GM23338 (cell line): Measurements from ENCODE around the gene ATP13A4.

Source experiments
- CREB1 ChIP-seq: fragments of 250-450 bp; sonication (Bioruptor Pico); IDR thresholded peaks from 2 replicates; pipeline ENCODE4 v1.5.0; 2020; ENCODE audit warnings: low read depth, mild to moderate bottlenecking, moderate library complexity
- CTCF ChIP-seq, 2 experiments: fragments of 200-600 bp in 1 of 2; sonication (generic) in 1 of 2; conservative IDR thresholded peaks; 2 replicates each; pipeline versions ENCODE4 v1.5.1 to v1.6.1; 2016 to 2017; ENCODE audit warnings: antibody characterized with exemption in 2 of 2, low read depth in 2 of 2, mild to moderate bottlenecking in 2 of 2, moderate library complexity in 1 of 2
- ETS1 ChIP-seq: IDR thresholded peaks from 2 replicates; pipeline ENCODE4 v1.6.1; 2016; ENCODE audit warnings: antibody characterized with exemption
- EZH2 ChIP-seq: fragments of 200-600 bp; sonication (generic); IDR thresholded peaks from one replicate; pipeline ENCODE4 v1.8.0; 2017; ENCODE audit warnings: antibody characterized with exemption, mild to moderate bottlenecking, low read depth; ENCODE audit not compliant: unreplicated experiment
- EZH2phosphoT487 ChIP-seq: fragments of 200-600 bp; sonication (generic); IDR thresholded peaks from one replicate; pipeline ENCODE4 v1.8.1; 2018; ENCODE audit warnings: antibody characterized with exemption; ENCODE audit not compliant: unreplicated experiment
- JUNB ChIP-seq: IDR thresholded peaks from one replicate; pipeline ENCODE4 v1.6.1; 2016; ENCODE audit warnings: antibody characterized with exemption; ENCODE audit not compliant: unreplicated experiment
- NANOG ChIP-seq: IDR thresholded peaks from 2 replicates; pipeline ENCODE4 v1.6.1; 2016; ENCODE audit warnings: antibody characterized with exemption, borderline replicate concordance
- POLR2AphosphoS5 ChIP-seq: IDR thresholded peaks from 2 replicates; pipeline ENCODE4 v1.6.1; 2016; ENCODE audit warnings: antibody characterized with exemption, low read depth
- REST ChIP-seq: IDR thresholded peaks from one replicate; pipeline ENCODE4 v1.6.1; 2018; ENCODE audit warnings: antibody characterized with exemption; ENCODE audit not compliant: unreplicated experiment
- ZNF114 ChIP-seq: fragments of 250-450 bp; sonication (Bioruptor Pico); IDR thresholded peaks from 2 replicates; pipeline ENCODE4 v1.5.0; 2020; ENCODE audit warnings: mild to moderate bottlenecking, moderate library complexity
- ZNF462 ChIP-seq: fragments of 250-450 bp; sonication (Bioruptor Pico); IDR thresholded peaks from 2 replicates; pipeline ENCODE4 v1.5.0; 2020; ENCODE audit warnings: mild to moderate bottlenecking, moderate library complexity

- TF ChIP-seq CTCF (conservative IDR thresholded peaks at IDR 0.05; ENCODE audit: low read depth in 2 of 2) (no peak), ZNF114 (CRISPR knock-in tag) (no peak), EZH2 (no peak), EZH2phosphoT487 (no peak), POLR2AphosphoS5 (no peak), ETS1 (no peak), ZNF462 (no peak), NANOG (no peak), JUNB (no peak), CREB1 (CRISPR knock-in tag) (no peak), REST (no peak)
Measured at GRCh38 chr3:193451902-193452301, 102.8 kb downstream of the ATP13A4 start.
